NT2/D1 (cell line): Measurements from ENCODE around the gene IGSF9.

Experiments
- DNase-seq: peaks from one replicate; pipeline ENCODE4 v3.0.0-alpha.2; 2011; ENCODE audit warnings: low read depth, low spot score
- H3K27me3 ChIP-seq: 2 replicates; pipeline ENCODE4 v1.6.0; 2011; ENCODE audit warnings: mild to moderate bottlenecking; ENCODE audit not compliant: insufficient read length, insufficient read depth
- H3K36me3 ChIP-seq: 2 replicates; pipeline ENCODE4 v1.6.1; 2011; ENCODE audit warnings: mild to moderate bottlenecking, low read length, mixed read lengths; ENCODE audit not compliant: insufficient read depth, insufficient read length
- H3K4me1 ChIP-seq: 2 replicates; pipeline ENCODE4 v1.5.1; 2011; ENCODE audit not compliant: insufficient read depth, insufficient read length
- H3K4me3 ChIP-seq: 2 replicates; pipeline ENCODE4 v1.5.1; 2011; ENCODE audit warnings: low read depth; ENCODE audit not compliant: insufficient read length
- H3K9ac ChIP-seq: 2 replicates; pipeline ENCODE4 v1.6.0; 2011; ENCODE audit warnings: low read depth; ENCODE audit not compliant: insufficient read length
- H3K9me3 ChIP-seq: 2 replicates; pipeline ENCODE4 v1.5.1; 2011; ENCODE audit warnings: mild to moderate bottlenecking, low read length; ENCODE audit not compliant: insufficient read depth
- SUZ12 ChIP-seq: IDR thresholded peaks from 2 replicates; pipeline ENCODE4 v1.6.1; 2011; ENCODE audit not compliant: insufficient read length, insufficient read depth; ENCODE audit errors: extremely low read depth
- YY1 ChIP-seq: IDR thresholded peaks from 2 replicates; pipeline ENCODE4 v1.6.1; 2011; ENCODE audit not compliant: insufficient read length, insufficient read depth
- ZNF274 ChIP-seq: IDR thresholded peaks from 2 replicates; pipeline ENCODE4 v1.6.1; 2011; ENCODE audit warnings: mild to moderate bottlenecking, low read depth, low read length

IGSF9 gene

GRCh38 chr1:159940006-159940620 is 5.3 kb downstream of the IGSF9 start:
- Histone ChIP-seq H3K4me3 (no peak overlapping the region), H3K9ac (no peak overlapping the region), H3K36me3 (peaks cover 53% of the 10 kb centered on the region), H3K9me3 (no peaks in the 10 kb centered on the region), H3K27me3 (peaks cover 5% of the 10 kb centered on the region), H3K4me1 (peaks cover 36% of the 10 kb centered on the region)
- TF ChIP-seq ZNF274 (no peak), YY1 (no peak), SUZ12 (no peak)
- no peak for DNase-seq

DNA sequence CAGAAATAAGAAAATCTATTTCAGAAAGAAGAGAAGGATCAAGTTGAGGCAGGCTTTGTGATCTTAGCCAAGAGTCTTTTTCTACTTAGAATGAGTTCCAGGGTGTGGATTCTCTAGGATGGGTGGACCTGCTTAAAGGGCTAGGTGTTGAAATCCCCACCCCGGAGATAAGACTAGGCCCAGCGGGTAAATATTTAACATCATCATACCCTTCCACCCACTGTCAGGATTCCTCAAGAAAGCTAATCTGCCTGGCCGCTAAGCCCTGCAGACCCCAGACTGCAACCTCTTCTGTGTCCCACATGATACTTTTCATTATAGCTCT is 5.8 kb downstream of the IGSF9 start:
- no peak overlapping the region for H3K9ac ChIP-seq
- no peak overlapping the region for H3K4me3 ChIP-seq
- TF ChIP-seq ZNF274 (no peak), YY1 (no peak), SUZ12 (no peak)
- peaks cover 58% of the 10 kb centered on the region for H3K36me3 ChIP-seq
- H3K4me1 ChIP-seq = peaks cover 36% of the 10 kb centered on the region
- H3K9me3 ChIP-seq = no peaks in the 10 kb centered on the region
- H3K27me3 ChIP-seq = peaks cover 3% of the 10 kb centered on the region
- no peak for DNase-seq

DNA sequence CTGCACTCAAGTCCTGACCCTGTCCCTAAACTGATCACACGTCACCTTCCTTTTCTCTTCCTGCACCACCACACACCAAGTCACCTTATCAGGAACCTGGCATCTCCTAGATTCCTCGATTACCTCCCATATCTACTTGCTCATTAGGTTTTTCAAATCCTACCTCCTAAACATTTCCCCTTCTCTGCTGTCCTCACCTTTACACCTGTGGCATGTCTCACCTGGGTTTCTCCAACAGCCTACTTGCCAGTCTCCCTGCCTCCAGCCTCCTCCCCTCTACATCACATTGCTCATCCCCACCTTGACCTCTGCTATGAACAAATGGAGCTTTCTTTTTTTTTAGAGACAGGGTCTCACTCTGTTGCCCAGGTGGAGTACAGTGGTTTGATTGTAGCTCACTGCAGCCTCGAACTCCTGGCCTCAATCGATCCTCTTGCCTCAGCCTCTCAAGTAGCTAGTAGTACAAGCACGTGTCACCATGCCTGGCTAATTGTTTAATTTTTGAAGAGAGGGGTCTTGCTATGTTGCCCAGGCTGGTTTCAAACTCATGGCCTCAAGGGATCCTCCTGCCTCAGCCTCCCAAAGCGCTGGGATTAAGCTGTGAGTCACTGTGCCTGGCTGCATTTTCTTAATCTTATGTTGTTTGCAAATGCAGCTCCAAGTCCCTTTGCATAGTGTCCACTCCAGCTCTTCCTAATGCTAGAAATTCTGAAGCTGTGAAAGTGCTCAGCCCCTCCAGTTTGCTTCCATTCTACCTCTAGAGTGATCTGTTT is 6.3 kb downstream of the IGSF9 start:
- H3K9ac ChIP-seq = no peak overlapping the region
- no peak overlapping the region for H3K4me3 ChIP-seq
- peaks cover 63% of the 10 kb centered on the region for H3K36me3 ChIP-seq
- no peaks in the 10 kb centered on the region for H3K9me3 ChIP-seq
- no peaks in the 10 kb centered on the region for H3K27me3 ChIP-seq
- no peak for DNase-seq
- H3K4me1 ChIP-seq = peaks cover 36% of the 10 kb centered on the region
- TF ChIP-seq YY1 (no peak), SUZ12 (no peak), ZNF274 (no peak)

- Histone ChIP-seq H3K4me1 (peaks cover 36% of the 10 kb centered on the region), H3K9ac (no peak overlapping the region), H3K36me3 (peaks cover 70% of the 10 kb centered on the region), H3K9me3 (no peaks in the 10 kb centered on the region), H3K27me3 (no peaks in the 10 kb centered on the region), H3K4me3 (no peak overlapping the region)
- no peak for TF ChIP-seq ZNF274
- no peak for TF ChIP-seq YY1
- no peak for TF ChIP-seq SUZ12
- DNase-seq = no peak
These were observed 7.1 kb downstream of the IGSF9 start for GRCh38 chr1:159938211-159938852.

DNA sequence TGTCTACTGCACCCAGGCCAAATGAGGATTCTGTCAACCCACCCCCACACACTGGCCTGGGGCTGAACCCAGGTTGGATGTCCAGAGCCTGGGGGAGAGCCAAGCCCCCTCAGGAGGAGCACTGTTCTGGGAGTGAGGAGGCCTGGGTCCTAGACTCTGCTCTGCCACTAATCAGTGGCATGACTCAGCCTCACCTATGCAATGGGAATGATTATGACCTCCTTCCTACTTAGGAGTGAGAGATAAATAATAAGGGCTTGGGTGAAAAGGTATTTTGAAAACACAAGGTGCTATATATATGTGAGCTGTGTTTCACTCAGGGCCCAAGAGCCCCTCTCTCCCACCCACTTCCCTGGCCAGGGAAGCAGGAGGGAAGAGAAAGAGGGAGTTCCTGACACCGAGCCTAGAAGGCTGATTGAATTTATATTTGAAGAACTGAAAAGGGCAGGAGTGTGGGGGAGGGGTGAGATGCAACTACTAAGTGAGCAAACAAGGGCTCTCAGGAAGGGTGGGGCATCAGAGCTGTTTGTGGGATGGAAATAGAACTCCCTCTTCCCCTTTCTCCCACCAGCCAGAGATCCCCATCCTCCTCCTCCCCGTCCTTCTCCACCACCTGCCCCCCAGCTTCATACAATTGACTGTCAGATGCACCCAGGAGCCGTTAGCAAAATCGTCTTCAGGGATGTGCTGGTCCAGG is 8.2 kb downstream of the IGSF9 start:
- DNase-seq = no peak

GRCh38 chr1:159936273-159936904 is 9.0 kb downstream of the IGSF9 start:
- DNase-seq = peak; percentile 80
- Histone ChIP-seq H3K27me3 (no peaks in the 10 kb centered on the region), H3K4me1 (peaks cover 28% of the 10 kb centered on the region), H3K9ac (peak overlapping the region; percentile 15), H3K4me3 (no peak overlapping the region), H3K9me3 (no peaks in the 10 kb centered on the region), H3K36me3 (peaks cover 74% of the 10 kb centered on the region)
- no peak for TF ChIP-seq YY1
- TF ChIP-seq ZNF274 = no peak
- no peak for TF ChIP-seq SUZ12

More for the DNA sequence above, 8.2 kb downstream of the IGSF9 start:
- Histone ChIP-seq H3K4me3 (no peak overlapping the region), H3K4me1 (peaks cover 36% of the 10 kb centered on the region), H3K27me3 (no peaks in the 10 kb centered on the region), H3K36me3 (peaks cover 68% of the 10 kb centered on the region), H3K9ac (peak overlapping the region; percentile 15), H3K9me3 (no peaks in the 10 kb centered on the region)
- TF ChIP-seq ZNF274 (no peak), SUZ12 (no peak), YY1 (no peak)
